ENCODE results near the gene LYSMD1.

The LYSMD1 gene

DNA sequence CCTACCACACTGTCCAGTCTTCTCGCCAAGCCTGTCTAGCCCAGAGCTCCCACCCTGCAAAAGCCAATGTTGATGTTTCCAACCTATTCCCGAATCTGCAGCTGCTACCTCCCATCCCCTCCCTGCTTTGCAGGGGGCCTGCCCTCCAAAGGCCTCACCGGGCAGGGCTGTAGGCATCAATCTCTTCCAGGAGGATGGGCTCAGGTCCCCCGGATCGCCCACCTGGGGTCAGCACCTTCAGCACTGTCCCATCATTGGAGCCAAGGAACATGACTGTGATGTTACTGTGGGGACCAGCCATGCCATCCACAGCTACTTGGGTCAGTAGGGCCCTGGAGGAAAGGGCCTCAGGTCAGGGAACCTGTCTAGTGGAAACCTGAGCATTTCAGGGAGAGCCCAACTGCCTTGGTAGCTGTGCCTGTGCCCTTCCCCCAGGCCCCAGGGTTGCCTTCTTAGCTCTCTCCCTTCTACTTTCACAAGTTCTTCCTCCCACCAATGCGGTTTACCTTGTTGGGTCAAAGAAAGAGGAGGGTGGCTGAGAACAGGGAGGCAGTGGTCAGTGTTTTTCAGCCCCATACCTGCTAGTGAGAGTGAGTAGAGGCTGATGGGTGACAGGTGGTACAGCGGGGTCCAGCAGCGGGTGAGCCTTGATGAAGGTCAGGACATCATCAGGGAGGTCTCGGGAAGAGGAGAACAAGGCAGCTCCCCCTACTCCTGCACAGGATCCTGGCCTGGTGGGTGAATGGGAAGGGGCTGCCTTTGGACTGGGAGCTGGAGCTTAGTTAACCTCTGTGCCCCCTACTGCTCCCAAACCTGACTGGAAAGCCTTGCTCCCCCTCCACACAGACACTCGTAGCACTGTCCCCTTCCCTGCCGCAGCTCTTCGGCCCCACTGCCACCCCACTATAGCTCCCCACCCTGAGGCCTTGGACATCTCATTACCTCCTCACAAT, 30.0 kb downstream of the LYSMD1 start:
- no peak for DNase-seq (ENCODE audit: low spot score)

DNA sequence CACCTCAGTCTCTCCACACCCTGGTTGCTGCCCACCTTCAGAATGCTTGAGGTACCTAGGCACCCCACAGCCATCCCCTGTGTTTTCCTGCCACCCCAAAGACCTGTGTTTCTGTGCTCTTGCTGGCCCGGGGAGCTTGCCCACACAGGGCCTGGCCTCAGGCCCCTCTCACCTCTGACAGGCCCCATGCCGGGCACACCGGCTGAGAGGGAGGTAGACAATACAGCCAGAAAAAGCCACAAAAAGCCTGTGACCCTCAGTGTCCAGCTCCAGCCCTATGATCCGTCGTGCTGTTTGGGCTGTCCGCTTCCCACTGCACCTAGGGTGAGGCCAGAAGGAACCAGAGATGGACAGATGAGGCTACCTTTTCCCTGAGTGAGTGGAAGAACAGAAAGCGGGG, 30.7 kb downstream of the LYSMD1 start:
- no peak for DNase-seq (ENCODE audit: low spot score)

DNA sequence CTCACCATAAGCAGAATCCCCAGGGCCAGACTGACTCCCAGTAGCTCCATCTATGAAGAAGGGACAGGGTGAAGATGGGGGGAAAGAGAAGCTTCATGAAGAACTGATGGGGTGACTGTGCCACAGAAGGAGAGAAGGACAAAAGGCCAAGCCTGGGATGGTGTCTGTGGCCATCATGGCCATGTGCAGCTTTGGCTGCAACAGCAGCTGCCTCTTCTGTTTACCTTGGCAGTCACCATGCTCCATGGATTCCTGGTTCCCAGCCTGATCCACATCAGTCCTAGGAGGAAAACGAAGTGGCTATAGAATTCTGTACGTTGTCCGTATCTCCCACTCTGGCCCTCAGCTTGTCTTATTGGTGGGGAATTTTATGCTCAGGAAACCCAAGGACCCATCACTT, 31.3 kb downstream of the LYSMD1 start:
- DNase-seq (ENCODE audit: low spot score), result no peak

DNA sequence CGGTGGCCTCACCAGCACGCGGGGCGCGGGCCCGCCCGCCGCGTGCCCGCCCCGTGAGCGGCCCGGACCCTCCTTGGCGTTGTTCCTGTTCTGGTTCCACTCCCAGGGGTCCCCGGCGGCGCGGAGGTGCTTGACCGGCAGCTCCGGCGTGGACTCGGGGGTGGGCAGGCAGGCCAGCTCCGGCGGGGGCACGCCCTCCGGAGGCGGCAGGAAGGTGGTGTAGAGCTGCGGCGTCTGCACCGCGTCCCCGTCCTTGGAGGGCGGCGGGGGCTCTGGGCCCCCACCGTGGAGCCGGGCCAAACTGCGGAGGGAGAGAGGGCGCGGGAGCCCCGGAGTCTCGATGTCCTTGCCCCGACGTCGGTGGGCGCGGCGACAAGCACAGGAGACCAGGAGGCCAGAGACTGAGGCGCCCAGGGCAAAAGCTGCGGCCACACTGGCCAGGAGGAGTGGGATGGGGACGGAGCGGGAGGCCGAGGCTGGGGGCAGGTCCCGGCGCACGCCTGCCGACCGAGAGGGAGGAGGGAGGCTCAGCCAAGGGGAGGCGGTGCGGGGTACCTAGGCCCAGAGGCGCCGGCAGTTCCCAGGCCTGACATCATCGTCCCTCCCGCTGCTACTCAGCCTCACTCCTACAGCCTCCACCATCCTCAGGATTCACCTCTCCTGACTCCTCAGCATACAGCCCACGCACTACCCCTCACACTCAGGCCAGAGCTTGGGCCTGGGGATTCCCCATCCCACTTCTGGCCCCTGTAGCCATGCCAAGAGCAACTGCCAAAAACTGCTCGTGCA, 32.5 kb downstream of the LYSMD1 start:
- no peak for DNase-seq (ENCODE audit: low spot score)

DNA sequence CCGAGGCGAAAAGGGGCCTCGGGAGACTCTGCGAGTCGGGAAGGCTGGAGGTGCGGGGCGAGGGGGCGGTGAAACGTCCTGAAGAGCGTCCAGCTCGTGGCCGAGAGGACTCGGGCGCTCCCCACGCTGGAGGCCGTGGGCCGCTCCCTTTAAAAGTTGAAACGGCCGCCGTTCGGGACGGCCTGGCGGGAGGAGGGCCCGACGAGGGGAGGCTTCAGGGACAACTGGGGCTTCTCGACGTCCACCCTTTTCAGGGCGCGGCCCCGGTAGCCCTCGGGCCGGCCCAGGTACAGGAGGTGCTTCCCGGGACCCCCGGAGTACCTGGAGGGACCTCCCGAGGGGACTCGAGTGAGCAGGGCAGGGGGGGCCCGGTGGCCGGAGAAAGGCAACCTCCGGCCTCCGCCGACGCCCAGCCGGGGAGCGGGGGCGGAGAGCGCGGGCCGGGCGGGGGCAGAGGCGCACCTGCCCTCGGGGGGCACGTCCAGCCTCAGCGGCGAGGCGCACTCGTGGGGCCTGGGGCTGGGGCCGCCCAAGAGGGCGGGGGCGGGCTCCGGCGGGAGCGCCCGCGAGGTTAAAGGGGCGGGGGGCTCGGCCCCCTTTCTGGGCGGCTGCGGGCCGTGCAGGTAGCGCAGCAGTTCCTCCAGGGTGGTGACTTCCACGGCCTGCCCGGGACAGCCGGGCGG, 33.2 kb downstream of the LYSMD1 start:
- DNase-seq (ENCODE audit: low spot score), result no peak

DNA sequence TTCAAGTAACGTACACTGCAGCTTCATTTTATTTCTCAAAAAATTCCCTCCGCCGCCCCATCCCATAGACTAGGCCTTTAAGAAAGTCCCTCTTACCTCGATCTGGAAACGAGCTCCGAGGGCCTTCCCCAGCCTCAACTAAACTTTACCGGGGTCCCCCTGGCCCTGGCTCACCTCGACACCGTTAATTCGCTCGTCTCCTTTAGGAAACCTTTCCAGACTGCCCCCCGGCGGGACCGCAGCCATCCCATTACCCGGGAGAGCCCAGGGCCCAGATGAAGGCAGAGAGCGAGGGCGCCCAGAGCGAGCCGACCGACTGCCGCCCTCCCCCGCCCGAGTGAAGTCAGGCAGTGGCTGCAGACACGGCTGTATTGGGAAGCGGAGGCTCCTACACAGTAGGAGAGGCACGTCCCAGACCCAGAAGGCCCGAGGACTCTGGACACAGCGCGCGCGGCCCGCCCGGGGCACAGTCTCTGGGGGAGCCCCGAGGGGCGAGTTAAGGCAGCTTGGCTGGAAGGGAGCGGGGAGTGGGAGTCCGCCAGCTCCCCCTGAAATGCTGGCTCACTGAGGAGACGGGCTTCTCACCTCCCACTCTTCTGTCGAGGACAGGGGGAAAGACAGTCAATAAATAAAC, 33.9 kb downstream of the LYSMD1 start:
- DNase-seq (ENCODE audit: low spot score), result peak; percentile 9

DNA sequence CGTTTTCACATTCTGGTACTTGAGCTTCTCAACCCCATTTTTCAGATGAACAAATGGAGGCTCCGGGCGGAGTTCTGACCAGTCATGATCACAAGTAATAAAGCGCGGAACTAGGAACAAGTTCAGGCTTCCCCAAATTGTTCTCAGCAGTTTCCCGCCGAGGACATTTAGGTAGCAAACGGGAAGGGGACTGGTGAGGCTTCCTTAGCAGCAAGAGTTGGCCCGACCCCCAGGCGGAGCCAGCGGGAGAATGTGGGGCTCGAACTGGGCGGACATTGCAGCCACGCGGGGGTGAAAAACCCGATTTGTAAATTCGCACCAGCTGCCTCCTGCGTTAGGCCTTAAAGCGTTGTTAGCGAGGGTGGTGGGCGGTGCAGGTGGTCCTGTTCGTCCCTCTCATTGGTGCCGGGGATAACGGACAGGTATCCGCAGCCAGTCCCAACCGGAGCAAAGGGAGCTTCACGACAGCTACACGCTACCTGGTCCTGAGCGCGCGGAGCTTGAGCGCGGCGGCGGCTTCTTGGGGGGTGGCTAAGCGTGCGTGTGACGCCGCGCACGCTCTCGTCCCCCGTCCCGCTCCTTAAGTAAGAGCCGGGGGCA, 34.6 kb downstream of the LYSMD1 start:
- peak; percentile 91 for DNase-seq (ENCODE audit: low spot score)

DNA sequence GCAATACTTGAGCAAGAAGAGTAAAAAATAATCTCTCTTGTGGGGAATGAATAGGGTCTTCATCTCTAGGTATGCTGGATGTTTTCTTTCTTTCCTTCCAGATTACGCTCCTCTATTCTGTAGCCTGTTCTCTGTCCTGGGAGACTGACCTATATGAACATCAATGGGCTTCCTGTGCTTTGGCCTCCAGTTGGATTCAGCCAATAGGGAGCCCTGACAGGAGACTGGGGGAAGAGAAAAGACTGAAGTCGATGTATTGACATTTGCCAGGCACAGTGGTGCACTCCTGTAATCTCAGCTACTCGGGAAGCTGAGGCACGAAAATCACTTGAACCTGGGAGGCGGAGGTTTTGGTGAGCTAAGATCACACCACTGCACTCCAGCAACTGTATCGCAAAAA, 36.9 kb downstream of the LYSMD1 start:
- DNase-seq (ENCODE audit: low spot score), result no peak

DNA sequence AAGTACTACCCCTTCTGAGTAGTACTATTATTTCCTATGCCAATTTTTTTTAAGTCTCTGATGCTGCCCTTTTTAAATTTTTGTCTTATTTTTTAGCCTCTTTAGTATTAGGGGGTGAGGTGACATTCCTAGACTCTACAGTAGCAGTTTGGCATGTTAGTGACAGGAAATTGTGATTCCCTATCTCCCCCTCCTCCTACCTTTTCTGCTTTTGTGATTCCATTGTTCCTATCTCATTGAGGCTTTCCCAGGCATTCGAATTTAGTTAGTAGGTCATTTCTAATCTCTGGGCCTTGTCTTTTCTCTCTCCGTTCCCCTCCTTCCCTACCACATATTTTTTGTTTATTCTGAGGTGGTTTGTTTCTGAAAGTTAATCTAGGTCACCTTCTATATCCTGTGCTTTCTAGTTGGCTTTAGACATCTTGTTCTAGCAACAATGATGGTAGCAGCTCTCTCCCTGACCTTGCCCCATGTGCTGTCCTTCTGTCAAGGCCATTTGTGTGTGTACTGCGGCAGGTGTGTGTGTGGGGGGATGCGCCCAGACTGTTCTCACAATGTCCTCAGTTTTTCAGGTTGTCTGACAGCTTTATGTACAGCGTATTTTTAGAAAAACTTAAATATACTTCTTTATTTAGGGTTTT, 40.8 kb downstream of the LYSMD1 start:
- no peak for DNase-seq (ENCODE audit: low spot score)

DNA sequence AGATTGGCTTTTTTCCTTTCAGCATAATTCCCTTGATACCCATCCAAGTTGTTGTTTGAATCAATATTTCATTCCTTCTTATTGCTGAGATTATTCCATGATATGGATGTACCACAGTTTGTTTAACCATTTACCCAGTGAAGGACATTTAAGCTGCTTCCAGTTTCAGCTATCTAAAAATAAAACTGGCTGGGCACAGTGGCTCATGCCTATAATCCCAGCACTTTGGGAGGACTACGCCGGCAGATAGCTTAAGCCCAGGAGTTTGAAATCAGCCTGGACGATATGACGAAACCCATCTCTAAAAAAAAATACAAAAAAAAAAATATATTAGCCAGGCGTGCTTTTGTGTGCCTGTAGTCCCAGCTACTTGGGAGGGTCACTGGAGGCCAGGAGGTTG, 51.8 kb downstream of the LYSMD1 start:
- no peak for DNase-seq (ENCODE audit: low spot score)
